NK-92 (cell line): Measurements from ENCODE around the gene SPDYE5.
A peak's percentile ranks its signal among the peaks of the same experiment; 100 is the strongest.
"Not testable (repeated sequence)": the region's sequence is repeated elsewhere in the genome, so short reads cannot be mapped to it uniquely, and the experiment has no call there.

ENCODE experiments used
- DNase-seq: peaks from one replicate; lab custom pipeline; 2025; ENCODE audit not compliant: unreplicated experiment; lab: John Stamatoyannopoulos, UW

The SPDYE5 gene, protein sequence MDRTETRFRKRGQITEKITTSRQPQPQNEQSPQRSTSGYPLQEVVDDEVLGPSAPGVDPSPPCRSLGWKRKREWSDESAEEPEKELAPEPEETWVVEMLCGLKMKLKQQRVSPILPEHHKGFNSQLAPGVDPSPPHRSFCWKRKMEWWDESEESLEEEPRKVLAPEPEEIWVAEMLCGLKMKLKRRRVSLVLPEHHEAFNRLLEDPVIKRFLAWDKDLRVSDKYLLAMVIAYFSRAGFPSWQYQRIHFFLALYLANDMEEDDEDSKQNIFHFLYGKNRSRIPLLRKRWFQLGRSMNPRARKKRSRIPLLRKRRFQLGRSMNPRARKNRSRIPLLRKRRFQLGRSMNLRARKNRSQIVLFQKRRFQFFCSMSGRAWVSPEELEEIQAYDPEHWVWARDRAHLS

DNA sequence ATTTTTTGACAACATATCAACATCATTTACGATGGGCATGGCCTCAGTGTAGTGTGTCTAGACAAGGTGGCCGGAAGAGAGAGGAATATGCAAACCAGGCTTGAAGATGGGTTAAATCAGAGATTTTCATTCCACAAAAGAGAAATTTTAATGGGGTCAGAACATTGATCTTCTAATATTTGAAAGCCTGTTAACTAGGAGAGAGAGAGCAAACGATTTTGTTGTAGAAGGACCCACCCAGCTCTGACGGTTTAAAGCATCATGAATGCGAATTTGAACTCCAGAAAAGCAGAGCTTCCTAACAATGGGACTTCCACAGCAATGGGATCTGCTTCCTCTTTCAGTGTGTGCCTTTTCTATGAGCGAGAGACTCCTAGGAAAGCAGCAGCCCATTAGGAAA, at the start of gene SPDYE5:
TSS of gene SPDYE5 (plus strand) at position 301 of the 400 bp plus-strand sequence. CDS start 1,728 bp downstream, outside the sequence.
- DNase-seq: not testable (repeated sequence)

DNA sequence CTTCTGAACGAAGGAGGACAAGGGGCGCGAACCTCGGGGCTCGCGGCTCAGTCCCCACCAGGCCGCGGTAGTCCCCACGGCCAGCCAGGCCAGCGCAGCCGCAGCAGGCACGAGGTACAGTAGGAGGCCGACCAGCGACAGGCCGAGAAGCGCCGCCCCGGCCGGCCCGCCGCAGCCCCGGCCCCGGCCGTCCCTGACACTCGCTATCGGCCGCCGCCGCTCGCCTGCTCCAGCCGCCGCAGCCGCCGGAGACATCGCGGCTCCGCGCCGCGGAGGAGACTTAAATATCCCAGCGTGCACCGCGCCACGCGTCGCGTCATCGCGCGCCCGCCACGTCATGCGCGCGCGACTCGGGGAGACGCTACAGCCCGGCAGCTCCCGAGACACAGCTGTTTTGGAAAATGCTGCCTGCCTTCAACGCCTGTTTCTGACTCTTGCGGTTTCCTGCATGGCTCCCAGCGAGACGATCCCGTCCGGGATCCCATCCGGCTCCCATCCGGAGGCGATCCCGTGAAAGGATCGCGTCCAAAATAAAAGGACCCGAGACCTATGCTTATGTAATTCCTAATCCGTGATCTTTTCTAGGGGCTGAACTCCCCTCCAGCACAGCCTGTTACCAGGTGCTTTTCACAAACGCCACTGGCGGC, 49.5 kb upstream of the SPDYE5 start:
- DNase-seq: not testable (repeated sequence)

DNA sequence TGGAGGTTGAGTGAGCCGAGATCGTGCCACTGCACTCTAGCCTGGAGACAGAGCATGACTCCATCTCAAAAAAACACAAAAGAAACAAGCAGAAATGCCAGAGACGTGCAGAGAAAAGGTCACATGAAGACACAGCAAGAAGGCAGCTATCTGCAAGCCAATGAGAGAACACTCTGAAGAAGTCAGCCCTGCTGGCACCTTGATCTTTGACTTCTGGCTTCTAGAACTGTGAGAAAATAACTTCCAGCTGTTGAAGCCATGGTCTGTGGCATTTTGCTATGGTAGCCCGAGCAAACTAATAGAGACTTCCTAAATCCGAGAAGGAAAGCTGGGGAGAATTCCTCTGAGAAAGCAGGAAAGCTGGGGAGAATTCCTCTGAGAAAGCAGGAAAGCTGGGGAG, 42.2 kb upstream of the SPDYE5 start:
- DNase-seq: not testable (repeated sequence)

DNA sequence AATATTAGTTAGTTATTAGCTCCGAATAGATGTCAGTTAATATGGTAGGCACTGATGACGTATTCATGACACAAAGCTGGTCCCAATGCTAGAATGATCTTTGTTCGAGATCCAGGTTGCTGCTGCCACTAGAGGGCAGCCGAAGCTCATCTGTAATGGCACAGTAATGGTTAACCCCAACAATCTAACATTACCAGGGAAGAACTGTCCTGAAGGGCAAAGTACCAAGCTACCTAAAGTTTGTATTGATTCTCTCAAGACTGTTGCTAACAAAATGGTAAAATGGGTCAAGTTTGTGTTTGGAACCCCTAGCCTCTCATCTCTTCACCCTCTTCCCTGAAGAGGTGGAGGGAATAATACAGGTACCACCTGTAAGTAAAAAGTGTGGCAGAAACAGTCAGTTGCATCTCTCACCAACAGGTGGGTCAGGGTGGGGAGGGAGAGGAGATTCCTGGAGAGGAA, 39.6 kb upstream of the SPDYE5 start:
- not testable (repeated sequence) for DNase-seq

DNA sequence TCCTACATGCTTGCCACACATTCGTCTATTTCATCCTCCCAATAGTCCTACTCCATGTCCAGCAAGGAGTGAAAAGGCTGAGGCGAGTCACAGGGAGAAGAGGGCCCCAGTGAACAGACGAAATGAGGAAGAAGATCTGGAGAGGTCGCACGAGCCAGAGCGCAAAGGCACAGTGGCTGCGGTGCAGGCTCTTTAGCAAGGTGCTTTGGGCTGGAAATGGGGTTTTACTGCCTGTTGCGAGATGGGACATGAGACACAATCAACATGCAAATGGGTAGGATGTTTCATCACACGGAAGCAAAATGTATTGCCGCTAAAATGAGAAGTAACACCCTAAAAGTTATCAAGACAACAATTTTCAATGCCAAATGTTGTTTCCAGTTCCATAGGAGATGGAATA, 35.7 kb upstream of the SPDYE5 start:
- DNase-seq: not testable (repeated sequence)

DNA sequence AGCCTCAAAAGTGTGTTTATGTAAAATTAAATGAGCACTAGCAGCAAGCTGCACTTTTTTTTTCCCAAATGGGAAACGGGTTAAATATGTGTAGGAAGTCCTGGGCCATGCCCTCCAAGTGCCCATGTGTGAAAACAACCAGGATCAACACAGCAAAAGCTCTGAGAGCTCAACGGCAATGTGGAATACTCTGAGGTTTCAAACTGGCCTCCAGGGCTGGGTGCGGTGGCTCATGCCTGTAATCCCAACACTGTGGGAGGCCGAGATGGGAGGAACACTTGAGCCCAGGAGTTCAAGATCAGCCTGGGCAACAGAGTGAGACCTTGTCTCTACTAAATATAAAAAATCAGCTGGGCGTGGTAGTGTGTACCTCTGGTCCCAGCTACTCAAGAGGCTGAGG, 34.1 kb upstream of the SPDYE5 start:
- not testable (repeated sequence) for DNase-seq

DNA sequence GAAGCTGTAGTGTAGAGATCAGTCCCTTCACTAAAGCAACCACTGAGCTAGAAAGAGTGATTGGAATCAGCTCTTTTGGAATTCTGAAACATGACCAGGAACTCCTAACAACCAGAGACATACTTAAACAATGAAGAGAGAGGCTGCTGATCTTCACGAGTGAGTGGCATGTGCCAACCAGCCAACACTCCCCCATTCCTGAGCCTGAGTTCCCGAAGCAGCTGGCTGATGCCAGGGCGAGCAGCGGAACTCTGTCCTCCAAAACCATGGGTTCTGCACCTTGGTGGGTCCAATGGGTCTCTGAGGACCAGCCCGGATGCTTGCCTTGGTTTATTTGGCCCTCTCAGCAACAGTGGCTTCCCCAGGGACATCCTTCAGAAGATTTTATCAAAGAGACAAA, 31.6 kb upstream of the SPDYE5 start:
- not testable (repeated sequence) for DNase-seq

DNA sequence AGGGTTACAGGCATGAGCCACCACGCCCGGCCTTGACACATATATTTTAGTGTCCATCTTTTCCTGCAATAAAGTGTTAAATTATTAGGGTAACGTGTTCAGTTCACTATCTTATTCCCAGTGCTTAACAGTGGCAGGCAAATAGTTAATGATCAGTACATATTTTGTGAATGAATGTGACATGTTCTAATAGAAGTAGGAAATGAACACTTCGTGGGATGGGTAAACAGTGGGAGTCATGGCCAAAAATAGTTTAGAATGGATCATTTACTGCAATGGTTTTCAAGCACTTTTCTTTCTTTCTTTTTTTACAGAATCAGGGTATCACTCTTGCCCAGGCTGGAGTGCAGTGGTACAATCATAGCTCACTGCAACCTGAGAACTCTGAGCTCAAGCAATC, 22.0 kb upstream of the SPDYE5 start:
- DNase-seq: not testable (repeated sequence)

DNA sequence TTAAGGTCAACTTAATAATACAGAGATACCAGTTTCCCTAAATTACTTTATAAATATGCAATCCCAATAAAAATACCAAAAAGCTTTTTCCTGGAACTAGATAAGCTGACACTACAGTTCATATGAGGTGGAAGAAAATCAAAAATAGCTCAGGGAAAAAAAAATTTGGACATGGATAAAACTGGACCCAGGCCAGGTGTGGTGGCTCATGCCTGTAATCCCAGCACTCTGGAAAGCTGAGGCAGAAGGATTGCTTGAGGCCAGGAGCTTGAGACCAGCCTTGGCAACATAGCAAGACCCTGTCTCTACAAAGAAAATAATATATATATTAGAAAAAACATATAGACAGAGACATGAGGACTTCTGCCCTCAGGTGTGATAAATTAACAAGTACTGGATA, 14.7 kb upstream of the SPDYE5 start:
- not testable (repeated sequence) for DNase-seq

DNA sequence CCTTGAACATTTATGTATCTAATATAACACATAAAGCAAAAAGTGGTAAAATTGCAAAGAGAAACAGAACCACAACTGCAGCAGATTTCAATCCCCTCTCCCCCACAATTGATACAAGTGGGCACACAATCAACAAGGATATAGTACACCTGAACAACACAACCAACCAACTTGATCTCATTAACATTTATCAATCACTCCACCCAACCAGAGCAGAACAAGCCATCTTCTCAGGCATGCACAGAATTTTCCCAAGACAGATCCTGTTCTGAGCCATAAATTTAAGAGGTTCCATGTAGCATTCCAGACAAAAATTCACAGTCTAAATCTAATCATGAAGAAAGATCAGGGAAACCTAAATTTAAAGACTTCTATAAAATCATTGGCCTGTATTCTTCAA, 11.8 kb upstream of the SPDYE5 start:
- DNase-seq: not testable (repeated sequence)

DNA sequence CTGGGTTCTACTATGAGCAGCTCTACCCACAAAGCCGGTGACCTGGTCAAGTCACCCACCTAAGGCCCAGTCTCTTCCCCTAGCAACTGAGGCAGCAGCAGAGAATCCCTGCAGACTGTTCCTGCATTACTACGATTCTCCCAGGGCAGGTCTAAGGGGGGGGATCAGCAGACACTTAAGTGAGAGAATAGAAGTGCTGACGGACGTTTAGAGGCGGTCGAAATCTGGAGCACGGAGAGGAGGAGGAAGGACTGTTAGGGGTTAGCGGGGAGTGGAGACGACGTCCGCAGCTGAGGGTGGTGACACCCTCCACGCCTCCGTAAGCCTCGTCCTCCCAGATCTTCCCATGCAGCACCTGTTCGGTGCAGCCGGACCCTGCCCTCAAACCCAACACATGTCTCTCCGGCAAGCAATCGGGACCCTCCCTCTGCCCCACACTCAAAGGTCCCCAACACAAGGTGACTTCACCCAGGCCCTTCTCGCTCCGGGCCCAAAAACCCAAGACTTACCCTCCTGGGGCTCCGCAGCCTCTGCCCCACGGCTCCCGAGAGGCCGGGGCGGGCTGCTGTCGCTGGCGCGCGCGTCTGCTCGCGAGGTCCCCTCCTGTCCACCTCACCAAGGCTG, 6.7 kb upstream of the SPDYE5 start:
- not testable (repeated sequence) for DNase-seq

DNA sequence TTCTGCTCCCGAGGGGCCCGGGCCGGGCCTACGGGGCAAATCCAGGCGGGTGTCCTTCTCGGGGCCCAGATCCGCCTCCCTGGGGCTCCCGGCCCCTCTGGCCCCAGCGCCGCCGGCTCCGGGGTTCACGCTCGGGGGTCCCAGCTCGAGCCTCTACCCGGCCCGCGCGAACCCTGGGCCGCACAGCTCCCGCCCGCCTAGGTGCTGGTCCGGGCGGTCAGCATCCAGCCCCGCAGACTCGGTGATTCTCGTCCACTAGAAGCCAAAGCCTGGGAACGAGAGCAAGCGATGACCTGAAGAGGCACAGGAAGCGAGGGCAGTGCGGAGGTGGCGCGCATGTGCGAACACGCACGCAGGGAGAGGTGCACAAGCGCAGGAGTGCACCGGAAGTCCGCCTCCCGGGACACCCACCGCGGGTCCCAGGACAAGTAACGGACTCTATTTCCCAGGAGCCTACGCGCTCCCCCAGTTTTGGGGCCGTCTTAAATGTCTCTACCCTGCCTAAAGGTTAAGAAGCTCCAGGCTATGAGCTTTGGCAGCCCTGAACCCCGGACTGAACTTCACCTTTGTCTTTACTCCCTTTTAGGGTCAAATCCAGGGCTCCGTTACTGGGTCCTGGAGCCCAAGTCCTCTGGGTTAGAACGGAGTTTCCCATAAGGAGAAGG, 6.0 kb upstream of the SPDYE5 start, which contains the start of gene POM121C:
TSS of gene POM121C (minus strand) at position 321 of the 665 bp plus-strand sequence. CDS start 44,803 bp downstream, outside the sequence.
- DNase-seq: peak; percentile 41

DNA sequence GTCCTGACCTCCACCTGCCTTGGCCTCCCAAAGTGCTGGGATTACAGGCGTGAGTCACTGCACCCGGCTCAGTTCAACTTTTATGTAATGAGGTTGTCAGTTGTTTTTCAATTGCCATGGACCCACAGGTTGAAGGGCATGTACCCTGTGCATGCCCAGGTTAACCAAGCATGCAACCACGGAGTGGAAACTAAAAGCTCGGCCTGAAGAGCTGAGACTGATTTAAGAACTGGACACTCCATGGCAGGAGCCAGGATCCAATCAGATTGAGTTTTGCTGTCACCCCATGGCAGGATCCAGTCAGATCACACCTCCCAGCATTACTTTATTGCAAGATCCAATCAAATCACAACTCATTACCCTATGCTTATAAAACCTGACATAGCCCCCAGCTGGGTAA, 16.9 kb downstream of the SPDYE5 start:
- not testable (repeated sequence) for DNase-seq

DNA sequence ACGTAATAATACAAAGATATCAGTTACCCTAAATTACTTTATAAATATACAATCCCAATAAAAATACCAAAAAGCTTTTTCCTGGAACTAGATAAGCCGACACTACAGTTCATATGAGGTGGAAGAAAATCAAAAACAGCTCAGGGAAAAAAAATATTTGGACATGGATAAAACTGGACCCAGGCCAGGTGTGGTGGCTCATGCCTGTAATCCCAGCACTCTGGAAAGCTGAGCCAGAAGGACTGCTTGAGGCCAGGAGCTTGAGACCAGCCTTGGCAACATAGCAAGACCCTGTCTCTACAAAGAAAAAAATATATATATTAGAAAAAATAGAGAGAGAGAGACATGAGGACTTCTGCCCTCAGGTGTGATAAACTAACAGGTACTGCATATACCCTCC, 26.7 kb downstream of the SPDYE5 start:
- DNase-seq: not testable (repeated sequence)

DNA sequence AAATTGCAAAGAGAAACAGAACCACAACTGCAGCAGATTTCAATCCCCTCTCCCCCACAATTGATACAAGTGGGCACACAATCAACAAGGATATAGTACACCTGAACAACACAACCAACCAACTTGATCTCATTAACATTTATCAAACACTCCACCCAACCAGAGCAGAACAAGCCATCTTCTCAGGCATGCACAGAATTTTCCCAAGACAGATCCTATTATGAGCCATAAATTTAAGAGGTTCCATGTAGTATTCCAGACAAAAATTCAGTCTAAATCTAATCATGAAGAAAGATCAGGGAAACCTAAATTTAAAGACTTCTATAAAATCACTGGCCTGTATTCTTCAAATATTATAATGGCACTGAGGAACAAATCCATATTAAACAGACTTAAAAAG, 29.6 kb downstream of the SPDYE5 start:
- not testable (repeated sequence) for DNase-seq

DNA sequence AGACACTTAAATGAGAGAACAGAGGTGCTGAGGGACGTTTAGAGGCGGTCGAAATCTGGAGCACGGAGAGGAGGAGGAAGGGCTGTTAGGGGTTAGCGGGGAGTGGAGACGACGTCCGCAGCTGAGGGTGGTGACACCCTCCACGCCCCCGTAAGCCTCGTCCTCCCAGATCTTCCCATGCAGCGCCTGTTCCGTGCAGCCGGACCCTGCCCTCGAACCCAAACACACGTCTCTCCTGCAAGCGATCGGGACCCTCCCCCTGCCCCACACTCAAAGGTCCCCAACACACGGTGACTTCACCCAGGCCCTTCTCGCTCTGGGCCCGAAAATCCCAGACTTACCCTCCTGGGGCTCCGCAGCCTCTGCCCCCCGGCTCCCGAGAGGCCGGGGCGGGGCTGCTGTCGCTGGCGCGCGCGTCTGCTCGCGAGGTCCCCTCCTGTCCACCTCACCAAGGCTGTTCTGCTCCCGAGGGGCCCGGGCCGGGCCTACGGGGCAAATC, 35.2 kb downstream of the SPDYE5 start:
- DNase-seq: not testable (repeated sequence)

DNA sequence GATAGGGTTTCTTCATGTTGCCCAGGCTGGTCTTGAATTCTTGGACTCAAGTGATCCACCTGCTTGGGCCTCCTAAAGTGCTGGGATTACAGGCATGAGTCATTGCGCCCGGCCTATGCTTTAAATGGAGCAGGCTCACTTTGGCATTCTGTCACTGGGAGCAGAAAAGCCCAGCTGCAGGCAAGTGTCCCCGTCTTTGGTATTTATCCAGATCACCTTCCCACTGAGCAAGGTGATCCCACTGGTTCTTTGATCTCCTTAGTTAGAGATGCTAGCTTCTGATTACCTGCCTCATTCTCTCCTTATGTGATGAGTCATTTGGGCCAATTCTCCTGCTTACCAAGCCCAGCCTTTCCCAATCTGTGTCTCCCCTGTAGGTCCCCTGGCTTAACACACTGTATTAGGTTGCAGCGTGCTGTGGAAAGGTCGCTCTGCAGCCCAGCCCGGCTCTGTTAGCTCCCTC, 39.3 kb downstream of the SPDYE5 start:
- no peak for DNase-seq

DNA sequence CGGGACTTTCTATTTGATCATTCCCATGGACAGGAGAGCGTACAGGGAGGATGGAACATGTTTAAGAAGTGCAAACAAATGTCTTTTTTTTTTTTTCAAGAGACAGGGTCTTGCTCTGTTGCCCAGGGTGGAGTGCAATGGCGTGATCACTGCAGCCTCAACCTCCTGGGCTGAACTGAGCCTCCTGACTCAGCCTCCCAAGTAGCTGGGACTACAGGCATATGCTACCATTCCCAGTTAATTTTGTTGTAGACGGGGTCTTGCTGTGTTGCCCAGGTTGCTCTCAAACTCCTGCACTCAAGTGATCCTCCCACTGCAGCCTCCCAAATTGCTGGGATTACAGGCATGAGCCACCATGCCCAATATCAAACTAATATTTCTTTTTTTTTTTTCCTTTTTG, 40.5 kb downstream of the SPDYE5 start:
- no peak for DNase-seq

DNA sequence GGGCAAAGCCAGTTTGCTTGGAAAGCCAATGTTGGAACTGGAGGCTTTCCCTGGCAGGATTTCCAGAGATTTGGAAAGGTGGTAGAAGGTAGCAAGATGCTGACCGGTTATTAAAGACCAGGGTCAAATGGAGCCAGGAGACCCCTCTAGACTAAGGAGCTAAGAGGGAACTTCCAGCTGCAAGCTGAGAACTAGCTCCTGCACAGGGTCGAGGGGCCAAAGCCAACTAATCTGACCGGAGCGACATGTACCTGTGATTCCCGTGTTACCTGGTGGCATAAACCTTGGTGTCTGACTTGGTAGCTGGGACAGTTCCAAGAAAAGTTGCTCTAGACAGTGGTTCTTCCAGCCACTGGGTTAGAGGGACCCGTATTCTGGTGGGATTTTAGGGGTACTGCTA, 41.8 kb downstream of the SPDYE5 start:
- no peak for DNase-seq

DNA sequence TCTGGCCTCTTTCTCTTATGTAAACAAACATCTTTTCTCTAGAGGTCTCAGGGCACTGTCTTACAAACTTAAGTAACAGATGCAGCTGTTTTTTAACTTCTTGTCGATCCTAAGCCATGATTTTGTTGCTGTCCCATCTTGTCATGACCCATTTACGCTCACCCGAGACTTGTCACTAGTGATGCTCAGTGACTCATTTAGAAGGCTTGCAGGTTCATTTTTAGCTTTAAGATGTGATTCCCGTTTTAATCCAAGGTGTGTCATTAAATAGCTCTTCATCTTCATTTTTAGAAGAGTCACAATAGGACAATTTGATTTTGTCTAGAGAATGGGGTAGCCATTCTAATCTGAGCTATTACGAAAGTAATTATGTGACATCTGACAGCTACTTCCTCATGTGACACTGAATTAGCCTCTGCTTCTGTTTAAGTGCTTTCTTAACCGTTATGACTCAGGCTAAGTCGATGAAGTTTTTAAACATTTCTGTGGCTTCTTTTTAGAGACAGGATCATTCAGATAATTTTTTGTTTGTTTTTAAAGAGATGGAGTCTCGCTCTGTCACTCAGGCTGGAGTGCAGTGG, 42.7 kb downstream of the SPDYE5 start:
- DNase-seq: no peak
